Inflammatory macrophage treated with lipopolysaccharide for 1 hour (primary cell): ENCODE data around the gene RAD51B.
A peak's percentile ranks its signal among the peaks of the same experiment; 100 is the strongest.
"Not testable (repeated sequence)": the region's sequence is repeated elsewhere in the genome, so short reads cannot be mapped to it uniquely, and the experiment has no call there.

ENCODE experiments used
- DNase-seq, 2 donors: peaks; one replicate each; pipeline ENCODE4 v3.0.0-alpha.2; 2020 to 2022

Gene RAD51B

GRCh38 chr14:68685419-68686204 lies 866.0 kb downstream of the RAD51B start:
- DNase-seq = no peak

GRCh38 chr14:68686205-68686465 lies 866.6 kb downstream of the RAD51B start:
- DNase-seq = no peak

GRCh38 chr14:68686724-68687123 lies 867.1 kb downstream of the RAD51B start:
- no peak for DNase-seq

GRCh38 chr14:68687746-68688145 lies 868.2 kb downstream of the RAD51B start:
- DNase-seq = no peak

GRCh38 chr14:68688872-68689371 lies 869.3 kb downstream of the RAD51B start:
- DNase-seq = no peak

- no peak for DNase-seq
These were observed 869.9 kb downstream of the RAD51B start for GRCh38 chr14:68689511-68689910.

GRCh38 chr14:68690089-68690958 lies 870.7 kb downstream of the RAD51B start:
- no peak for DNase-seq

GRCh38 chr14:68691031-68691791 lies 871.6 kb downstream of the RAD51B start:
- no peak for DNase-seq

- DNase-seq = no peak
These were observed 872.2 kb downstream of the RAD51B start for GRCh38 chr14:68691792-68692118.

- DNase-seq = no peak
These were observed 872.6 kb downstream of the RAD51B start for GRCh38 chr14:68692216-68692615.

GRCh38 chr14:68692916-68693771 lies 873.6 kb downstream of the RAD51B start:
- peak; percentile 67 to 79 for DNase-seq

- no peak for DNase-seq
These were observed 874.3 kb downstream of the RAD51B start for GRCh38 chr14:68693926-68694325.

- DNase-seq = no peak
These were observed 875.1 kb downstream of the RAD51B start for GRCh38 chr14:68694516-68695235.

- DNase-seq = peak; percentile 90 to 91
These were observed 875.8 kb downstream of the RAD51B start for GRCh38 chr14:68695326-68695768.

- no peak for DNase-seq
These were observed 876.3 kb downstream of the RAD51B start for GRCh38 chr14:68695856-68696255.

GRCh38 chr14:68696266-68696665 lies 876.7 kb downstream of the RAD51B start:
- no peak for DNase-seq

GRCh38 chr14:68696721-68697495 lies 877.3 kb downstream of the RAD51B start:
- DNase-seq = no peak

GRCh38 chr14:68698773-68699172 lies 879.2 kb downstream of the RAD51B start:
- not testable (repeated sequence) for DNase-seq

GRCh38 chr14:68701001-68701741 lies 881.6 kb downstream of the RAD51B start:
- no peak for DNase-seq

GRCh38 chr14:68702135-68702534 lies 882.6 kb downstream of the RAD51B start:
- no peak for DNase-seq
